Large intestine (tissue), 3 donors: ENCODE results near the gene CRTC1. TPM values are rescaled to one million over a fixed set of nuclear protein-coding genes. Genes with fewer than 3 reads are reported as not detected.

ENCODE experiments used
- DNase-seq, 2 donors: peaks; one replicate each; pipeline versions ENCODE4 v3.0.0 to v3.0.0-alpha.2; 2013
- H3K27ac ChIP-seq: one replicate; pipeline ENCODE4 v1.5.1; 2013; ENCODE audit warnings: low read length
- H3K27me3 ChIP-seq: 2 replicates; pipeline ENCODE4 v1.6.1; 2013; ENCODE audit warnings: low read length; ENCODE audit not compliant: control insufficient read depth, insufficient read depth
- H3K36me3 ChIP-seq: 2 replicates; pipeline ENCODE4 v1.6.1; 2013; ENCODE audit warnings: low read length; ENCODE audit not compliant: control insufficient read depth, insufficient read depth
- H3K4me1 ChIP-seq: one replicate; pipeline ENCODE4 v1.6.1; 2013; ENCODE audit warnings: low read length; ENCODE audit not compliant: control insufficient read depth, insufficient read depth
- H3K4me3 ChIP-seq: one replicate; pipeline ENCODE4 v1.5.1; 2013; ENCODE audit warnings: low read length
- H3K9me3 ChIP-seq: one replicate; pipeline ENCODE4 v1.6.1; 2013; ENCODE audit warnings: mild to moderate bottlenecking, low read depth, low read length, moderate library complexity; ENCODE audit not compliant: control insufficient read depth
- WGBS: methylation state at CpG from one replicate; pipeline ENCODE4 v1.1.5; 2013; ENCODE audit warnings: low lambda C conversion rate; ENCODE audit not compliant: insufficient coverage; 5-methylcytosine and 5-hydroxymethylcytosine counted together
- polyA plus RNA-seq: library from polyadenylated mRNA; unstranded; fragments of 120-200 nt; gene quantifications from one replicate; pipeline ENCODE4 v1.2.1, GENCODE V29; 2013

The CRTC1 gene
- polyA plus RNA-seq, 1 donor: 21.5 TPM

GRCh38 chr19:18777301-18778075, 94.0 kb downstream of the CRTC1 start:
- H3K4me3 ChIP-seq: no peak overlapping the region
- peaks cover 16% of the 10 kb centered on the region for H3K27me3 ChIP-seq
- DNase-seq: no peak
- peaks cover 3% of the 10 kb centered on the region for H3K9me3 ChIP-seq
- no CpG with 5 or more reads among the region's 71 CpGs for WGBS
- no peaks in the 10 kb centered on the region for H3K36me3 ChIP-seq
- no peak overlapping the region for H3K27ac ChIP-seq
- no peaks in the 10 kb centered on the region for H3K4me1 ChIP-seq

- Histone ChIP-seq H3K27ac (no peak overlapping the region), H3K9me3 (peaks cover 3% of the 10 kb centered on the region), H3K36me3 (no peaks in the 10 kb centered on the region), H3K4me3 (no peak overlapping the region), H3K4me1 (no peaks in the 10 kb centered on the region), H3K27me3 (peaks cover 16% of the 10 kb centered on the region)
- WGBS: 100% methylated on average over 1 of the region's 11 CpGs
- DNase-seq: no peak
Observed at GRCh38 chr19:18778076-18778389, 94.6 kb downstream of the CRTC1 start.

- H3K27ac ChIP-seq: no peak overlapping the region
- peaks cover 16% of the 10 kb centered on the region for H3K27me3 ChIP-seq
- WGBS: 83% methylated on average over 1 of the region's 14 CpGs
- no peak overlapping the region for H3K4me3 ChIP-seq
- no peaks in the 10 kb centered on the region for H3K4me1 ChIP-seq
- no peaks in the 10 kb centered on the region for H3K36me3 ChIP-seq
- DNase-seq: no peak
- H3K9me3 ChIP-seq: peaks cover 3% of the 10 kb centered on the region
Observed at GRCh38 chr19:18778826-18779495, 95.5 kb downstream of the CRTC1 start.

DNA sequence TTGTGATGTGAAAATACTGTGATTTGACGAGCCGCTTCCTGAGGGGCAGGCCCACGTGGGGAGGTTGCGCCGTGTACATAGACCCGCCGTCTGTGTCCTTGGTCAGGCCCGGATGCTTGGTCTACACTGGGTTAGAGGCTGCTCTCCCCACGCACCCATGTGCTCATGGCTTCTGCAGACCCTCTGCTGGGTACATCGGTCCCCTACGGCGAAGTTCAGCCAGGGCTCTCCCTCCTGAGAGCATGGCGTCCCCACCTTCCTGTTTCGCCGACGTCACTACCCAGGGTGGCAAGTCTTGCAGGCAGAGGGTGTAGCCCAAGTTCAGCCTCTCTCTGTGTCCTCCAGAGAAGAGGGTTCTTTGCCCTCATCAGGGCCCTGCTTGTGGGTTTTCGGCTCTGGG, 96.6 kb downstream of the CRTC1 start:
- H3K36me3 ChIP-seq: no peaks in the 10 kb centered on the region
- peaks cover 20% of the 10 kb centered on the region for H3K27me3 ChIP-seq
- H3K9me3 ChIP-seq: peaks cover 3% of the 10 kb centered on the region
- no peak overlapping the region for H3K4me3 ChIP-seq
- no CpG with 5 or more reads among the region's 17 CpGs for WGBS
- no peak overlapping the region for H3K27ac ChIP-seq
- H3K4me1 ChIP-seq: no peaks in the 10 kb centered on the region
- no peak for DNase-seq

- Histone ChIP-seq H3K4me1 (no peaks in the 10 kb centered on the region), H3K27me3 (peaks cover 20% of the 10 kb centered on the region), H3K4me3 (no peak overlapping the region), H3K36me3 (no peaks in the 10 kb centered on the region), H3K9me3 (peaks cover 1% of the 10 kb centered on the region), H3K27ac (no peak overlapping the region)
- whole genome bisulfite sequencing: no CpG with 5 or more reads among the region's 10 CpGs
- DNase-seq: no peak
Observed at GRCh38 chr19:18780631-18781030, 97.2 kb downstream of the CRTC1 start.

- WGBS: no CpG with 5 or more reads among the region's 14 CpGs
- H3K4me3 ChIP-seq: no peak overlapping the region
- peaks cover 24% of the 10 kb centered on the region for H3K27me3 ChIP-seq
- H3K36me3 ChIP-seq: no peaks in the 10 kb centered on the region
- no peaks in the 10 kb centered on the region for H3K4me1 ChIP-seq
- H3K27ac ChIP-seq: no peak overlapping the region
- H3K9me3 ChIP-seq: no peaks in the 10 kb centered on the region
- DNase-seq: no peak
Observed at GRCh38 chr19:18781047-18781600, 97.6 kb downstream of the CRTC1 start.

GRCh38 chr19:18781885-18782527, 98.5 kb downstream of the CRTC1 start:
- Histone ChIP-seq H3K4me1 (no peaks in the 10 kb centered on the region), H3K36me3 (no peaks in the 10 kb centered on the region), H3K4me3 (no peak overlapping the region), H3K27me3 (peaks cover 32% of the 10 kb centered on the region), H3K27ac (no peak overlapping the region), H3K9me3 (peaks cover 1% of the 10 kb centered on the region)
- no peak for DNase-seq
- WGBS: no CpG with 5 or more reads among the region's 20 CpGs

DNA sequence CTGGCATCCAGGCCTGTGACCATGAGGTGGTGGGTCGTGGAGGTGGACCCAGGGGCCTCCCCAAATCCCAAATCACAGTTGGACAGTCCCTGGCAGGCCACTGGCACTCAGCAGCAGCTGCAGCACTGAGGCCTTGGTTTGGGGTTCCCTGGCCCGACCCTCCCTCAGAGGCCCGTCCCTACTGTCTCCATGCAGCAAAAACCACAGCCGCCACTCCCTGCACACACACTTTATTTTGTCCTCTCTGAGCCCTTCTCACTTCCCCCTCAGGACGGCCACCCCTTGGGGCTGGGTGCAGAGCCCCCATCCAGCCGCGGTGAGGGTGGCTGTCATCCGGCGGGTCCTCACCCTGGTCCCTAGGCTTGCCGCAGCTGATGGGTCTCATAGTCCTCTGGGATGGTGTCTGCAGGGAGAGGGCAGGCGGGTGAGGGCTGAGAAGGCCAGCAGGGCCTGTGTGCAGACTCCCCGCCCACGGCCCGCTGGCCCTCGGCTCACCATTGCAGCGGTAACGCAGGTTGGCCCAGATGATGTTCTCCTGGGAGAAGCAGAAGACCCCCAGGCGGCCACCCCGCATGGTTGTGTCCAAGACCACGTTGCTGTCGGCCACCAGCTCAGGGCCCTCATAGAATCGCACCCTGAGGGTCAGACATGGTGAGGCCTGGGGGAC, 99.2 kb downstream of the CRTC1 start:
- H3K4me3 ChIP-seq: no peak overlapping the region
- DNase-seq: no peak
- H3K36me3 ChIP-seq: no peaks in the 10 kb centered on the region
- H3K27me3 ChIP-seq: peaks cover 37% of the 10 kb centered on the region
- H3K4me1 ChIP-seq: peaks cover 3% of the 10 kb centered on the region
- no CpG with 5 or more reads among the region's 22 CpGs for WGBS
- no peak overlapping the region for H3K27ac ChIP-seq
- H3K9me3 ChIP-seq: peaks cover 6% of the 10 kb centered on the region

- Histone ChIP-seq H3K4me1 (peaks cover 13% of the 10 kb centered on the region), H3K27ac (no peak overlapping the region), H3K9me3 (peaks cover 11% of the 10 kb centered on the region), H3K4me3 (no peak overlapping the region), H3K27me3 (peaks cover 38% of the 10 kb centered on the region), H3K36me3 (no peaks in the 10 kb centered on the region)
- no CpG with 5 or more reads among the region's 19 CpGs for WGBS
- DNase-seq: no peak
Observed at GRCh38 chr19:18783958-18784785, 100.7 kb downstream of the CRTC1 start.
